H7 (cell line): ENCODE results near the gene G6PD. TPM values are rescaled to one million over a fixed set of nuclear protein-coding genes. Genes with fewer than 3 reads are reported as not detected.

Experiments used
- total RNA-seq: library from RNA; depleted of rRNA; stranded (reverse); fragments of >200 nt; shearing (Covaris generic); gene quantifications from 2 replicates; pipeline ENCODE4 v1.2.3, GENCODE V29; 2014; rRNA removed

The G6PD gene
- total RNA-seq, 1 experiment from 2014 or later = 58.0 TPM

Other genes with a start within 250 kb of the G6PD start
- gene FLNA, start 172.2 kb downstream of the G6PD start, total RNA-seq = 799 and 827 TPM in 2 replicates
- gene EMD, start 167.6 kb downstream of the G6PD start, total RNA-seq = 56.2 and 57.1 TPM in 2 replicates
- gene RPL10, start 148.5 kb downstream of the G6PD start, total RNA-seq = 4,112 and 4,296 TPM in 2 replicates
- 24.8 and 26.6 TPM in 2 replicates for gene DNASE1L1, start 137.6 kb downstream of the G6PD start, total RNA-seq
- 38.6 and 71.3 TPM in 2 replicates for gene TAFAZZIN, start 135.3 kb downstream of the G6PD start, total RNA-seq
- 31.4 and 48.8 TPM in 2 replicates for gene ATP6AP1, start 118.2 kb downstream of the G6PD start, total RNA-seq
- 128 and 143 TPM in 2 replicates for gene GDI1, start 109.7 kb downstream of the G6PD start, total RNA-seq
- 44.0 and 46.6 TPM in 2 replicates for gene FAM50A, start 102.7 kb downstream of the G6PD start, total RNA-seq
- gene PLXNA3, start 88.6 kb downstream of the G6PD start, total RNA-seq = 2.3 and 4.5 TPM in 2 replicates
- gene LAGE3, start 67.6 kb downstream of the G6PD start, total RNA-seq = 47.9 and 84.9 TPM in 2 replicates
- 64.8 and 84.0 TPM in 2 replicates for gene UBL4A, start 60.2 kb downstream of the G6PD start, total RNA-seq
- gene SLC10A3, start 56.2 kb downstream of the G6PD start, total RNA-seq = 17.0 and 18.4 TPM in 2 replicates
- 31.6 and 42.5 TPM in 2 replicates for gene FAM3A, start 30.6 kb downstream of the G6PD start, total RNA-seq
- 22.1 and 24.3 TPM in 2 replicates for gene IKBKG, start 774 bp upstream of the G6PD start, total RNA-seq
- not detected in 2 replicates for gene CTAG1A, start 38.3 kb upstream of the G6PD start, total RNA-seq
- not detected in 2 replicates for gene CTAG1B, start 72.4 kb upstream of the G6PD start, total RNA-seq
- gene CTAG2, start 106.7 kb upstream of the G6PD start, total RNA-seq = not detected in 2 replicates
- gene GAB3, start 204.2 kb upstream of the G6PD start, total RNA-seq = 0.22 and 0.45 TPM in 2 replicates
- gene DKC1, start 216.0 kb upstream of the G6PD start, total RNA-seq = 55.4 and 65.6 TPM in 2 replicates